ENCODE data around the gene TSSC4. TPM values are rescaled to one million over a fixed set of nuclear protein-coding genes. Genes with fewer than 3 reads are reported as not detected.

Gene TSSC4
- total RNA-seq, 1 donor, result 96.9 TPM

- DNase-seq (ENCODE audit: low read depth in 2 of 3, low spot score in 2 of 3), result no peak
These were observed 1.7 kb upstream of the TSSC4 start for GRCh38 chr11:2398664-2399355.

- DNase-seq (ENCODE audit: low read depth in 2 of 3, low spot score in 2 of 3), result no peak
These were observed 972 bp upstream of the TSSC4 start for GRCh38 chr11:2399488-2400068.

GRCh38 chr11:2400762-2401435 lies 349 bp downstream of the TSSC4 start:
- DNase-seq (ENCODE audit: low read depth in 2 of 3, low spot score in 2 of 3), result no peak

GRCh38 chr11:2401436-2401984 lies 960 bp downstream of the TSSC4 start:
- DNase-seq (ENCODE audit: low read depth in 2 of 3, low spot score in 2 of 3), result no peak

GRCh38 chr11:2402106-2402505 lies 1.6 kb downstream of the TSSC4 start:
- DNase-seq (ENCODE audit: low read depth in 2 of 3, low spot score in 2 of 3), result no peak

GRCh38 chr11:2402890-2403645 lies 2.5 kb downstream of the TSSC4 start:
- no peak for DNase-seq (ENCODE audit: low read depth in 2 of 3, low spot score in 2 of 3)

- DNase-seq (ENCODE audit: low read depth in 2 of 3, low spot score in 2 of 3), result no peak
These were observed 4.2 kb downstream of the TSSC4 start for GRCh38 chr11:2404735-2405196.

GRCh38 chr11:2406451-2406850 lies 5.9 kb downstream of the TSSC4 start:
- no peak for DNase-seq (ENCODE audit: low read depth in 2 of 3, low spot score in 2 of 3)

GRCh38 chr11:2406878-2407410 lies 6.4 kb downstream of the TSSC4 start:
- DNase-seq (ENCODE audit: low read depth in 2 of 3, low spot score in 2 of 3), result no peak

GRCh38 chr11:2408671-2409070 lies 8.1 kb downstream of the TSSC4 start:
- DNase-seq (ENCODE audit: low read depth in 2 of 3, low spot score in 2 of 3), result no peak

- no peak for DNase-seq (ENCODE audit: low read depth in 2 of 3, low spot score in 2 of 3)
These were observed 8.6 kb downstream of the TSSC4 start for GRCh38 chr11:2409126-2409525.

GRCh38 chr11:2409611-2410468 lies 9.3 kb downstream of the TSSC4 start:
- DNase-seq (ENCODE audit: low read depth in 2 of 3, low spot score in 2 of 3), result no peak

GRCh38 chr11:2410616-2411015 lies 10.1 kb downstream of the TSSC4 start:
- no peak for DNase-seq (ENCODE audit: low read depth in 2 of 3, low spot score in 2 of 3)

GRCh38 chr11:2411446-2412305 lies 11.1 kb downstream of the TSSC4 start:
- no peak for DNase-seq (ENCODE audit: low read depth in 2 of 3, low spot score in 2 of 3)

GRCh38 chr11:2412323-2412722 lies 11.8 kb downstream of the TSSC4 start:
- no peak for DNase-seq (ENCODE audit: low read depth in 2 of 3, low spot score in 2 of 3)

GRCh38 chr11:2413742-2414579 lies 13.4 kb downstream of the TSSC4 start:
- no peak for DNase-seq (ENCODE audit: low read depth in 2 of 3, low spot score in 2 of 3)

GRCh38 chr11:2414616-2415015 lies 14.1 kb downstream of the TSSC4 start:
- no peak for DNase-seq (ENCODE audit: low read depth in 2 of 3, low spot score in 2 of 3)

GRCh38 chr11:2415171-2415570 lies 14.6 kb downstream of the TSSC4 start:
- DNase-seq (ENCODE audit: low read depth in 2 of 3, low spot score in 2 of 3), result no peak
